ENCODE measurements around the gene SLC9A1.

GRCh38 chr1:27138368-27138767, 16.6 kb downstream of the SLC9A1 start:
- TF ChIP-seq CSDC2 (CRISPR knock-in tag; IDR thresholded peaks at IDR 0.05), result no peak
- TF ChIP-seq ZNF8 (CRISPR knock-in tag; IDR thresholded peaks at IDR 0.05), result no peak
- TF ChIP-seq ZFP30 (CRISPR knock-in tag; IDR thresholded peaks at IDR 0.05), result no peak
- no peak for TF ChIP-seq TSHZ2 (CRISPR knock-in tag; IDR thresholded peaks at IDR 0.05)
- TF ChIP-seq CREB5 (CRISPR knock-in tag; IDR thresholded peaks at IDR 0.05; ENCODE audit: low read depth), result no peak
- no peak for TF ChIP-seq PATZ1 (CRISPR knock-in tag; IDR thresholded peaks at IDR 0.05; ENCODE audit: borderline replicate concordance)
- no peak for TF ChIP-seq BACH2 (CRISPR knock-in tag; IDR thresholded peaks at IDR 0.05; ENCODE audit: borderline replicate concordance)
- TF ChIP-seq RARB (CRISPR knock-in tag; IDR thresholded peaks at IDR 0.05), result no peak
- TF ChIP-seq TCF4 (CRISPR knock-in tag; IDR thresholded peaks at IDR 0.05; ENCODE audit: borderline replicate concordance), result no peak

Data from SK-N-SH treated with all-trans-retinoic acid at 6 μM for 48 hours (cell line).